GM18511 (cell line): ENCODE measurements around the gene VAMP2.

Source experiments
- ATAC-seq: cut with Tn5 transposase; IDR thresholded peaks from one replicate; pipeline ENCODE4 v1.9.1; 2021; ENCODE audit warnings: mild to moderate bottlenecking, moderate library complexity; ENCODE audit not compliant: unreplicated experiment

The VAMP2 gene

DNA sequence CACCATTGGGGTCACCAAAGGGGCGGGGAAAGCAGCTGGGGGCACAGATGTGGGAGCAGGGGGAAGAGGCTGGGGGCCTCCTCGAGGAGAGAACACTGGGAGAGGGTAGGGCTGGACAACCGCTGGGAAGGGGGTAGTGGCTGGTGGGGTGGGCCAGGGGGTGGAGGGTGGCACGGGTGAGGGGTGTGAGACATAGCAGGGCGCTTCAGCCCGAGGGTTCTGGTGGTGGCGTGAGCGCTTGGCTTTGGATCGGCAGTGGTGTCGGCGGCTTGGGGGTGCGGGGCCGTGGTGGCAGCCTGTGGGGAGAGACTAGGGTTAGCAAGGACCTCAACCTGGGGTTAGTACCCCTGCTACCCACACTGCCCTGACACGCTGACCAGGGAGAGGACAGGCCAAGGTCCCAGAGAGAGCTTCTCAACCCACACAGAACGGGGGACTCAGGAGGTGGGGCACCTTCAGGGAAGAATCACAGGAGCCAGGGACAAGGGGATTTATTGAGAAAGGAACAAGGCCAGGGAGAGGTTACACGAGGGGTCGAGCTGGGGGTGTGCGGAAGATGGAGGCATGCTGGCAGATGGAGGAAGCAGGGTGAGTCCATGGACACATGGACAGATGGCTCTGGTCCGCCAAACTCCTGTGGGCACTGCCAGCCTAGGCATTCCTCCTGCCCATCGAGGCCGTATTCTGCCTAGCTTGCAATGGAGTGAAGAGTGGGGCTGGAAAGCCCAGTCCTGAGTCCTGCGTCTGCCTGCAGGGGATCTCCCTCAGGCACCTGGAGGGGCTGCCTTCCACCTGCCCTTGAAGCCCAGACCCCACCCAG, 19.0 kb downstream of the VAMP2 start:
- ATAC-seq, result no peak

GRCh38 chr17:8142887-8143580, 19.7 kb downstream of the VAMP2 start:
- ATAC-seq, result no peak

- ATAC-seq, result no peak
Measured at GRCh38 chr17:8142158-8142886, 20.4 kb downstream of the VAMP2 start.

DNA sequence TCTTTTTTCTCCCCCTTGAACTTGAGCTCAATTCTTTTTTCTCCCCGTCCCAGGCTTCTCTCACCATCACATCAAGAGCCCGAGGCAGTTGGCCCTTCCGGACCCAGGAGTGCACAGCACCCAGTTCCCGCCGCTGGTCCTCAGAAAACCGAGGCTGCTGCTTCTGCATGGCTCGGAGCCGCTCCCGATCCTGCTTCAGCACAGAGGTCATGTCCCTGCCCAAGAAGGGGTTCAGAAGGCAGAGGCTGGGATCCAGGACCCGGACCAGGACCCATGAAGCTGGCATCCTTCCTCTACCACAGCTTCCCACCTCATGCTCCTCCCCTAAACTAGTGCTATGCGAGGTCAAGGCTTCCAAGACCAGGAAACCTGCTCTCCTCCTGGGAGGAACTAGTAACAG, 21.0 kb downstream of the VAMP2 start:
- ATAC-seq, result no peak

DNA sequence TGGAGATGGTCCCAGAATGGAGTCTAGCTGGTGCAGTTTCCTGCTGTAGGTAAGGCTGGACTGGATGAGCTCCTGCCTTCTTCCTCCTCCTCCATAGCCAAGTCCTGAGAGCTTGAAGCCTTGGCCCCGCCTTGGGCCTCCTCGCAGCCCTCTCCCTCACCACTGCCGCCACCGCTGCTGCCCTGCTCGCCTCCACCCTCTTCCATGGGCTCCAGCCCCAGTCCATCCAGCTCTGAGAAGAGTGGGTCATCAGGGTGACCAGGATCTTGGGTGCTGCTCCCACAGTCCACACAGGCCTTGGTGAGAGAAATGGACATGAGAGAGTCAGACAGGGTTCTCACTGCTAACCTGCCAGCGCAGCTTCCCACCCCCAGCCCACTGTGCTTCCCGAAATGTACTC, 21.7 kb downstream of the VAMP2 start:
- ATAC-seq, result no peak

- ATAC-seq, result no peak
Measured at GRCh38 chr17:8140065-8141029, 22.4 kb downstream of the VAMP2 start.

DNA sequence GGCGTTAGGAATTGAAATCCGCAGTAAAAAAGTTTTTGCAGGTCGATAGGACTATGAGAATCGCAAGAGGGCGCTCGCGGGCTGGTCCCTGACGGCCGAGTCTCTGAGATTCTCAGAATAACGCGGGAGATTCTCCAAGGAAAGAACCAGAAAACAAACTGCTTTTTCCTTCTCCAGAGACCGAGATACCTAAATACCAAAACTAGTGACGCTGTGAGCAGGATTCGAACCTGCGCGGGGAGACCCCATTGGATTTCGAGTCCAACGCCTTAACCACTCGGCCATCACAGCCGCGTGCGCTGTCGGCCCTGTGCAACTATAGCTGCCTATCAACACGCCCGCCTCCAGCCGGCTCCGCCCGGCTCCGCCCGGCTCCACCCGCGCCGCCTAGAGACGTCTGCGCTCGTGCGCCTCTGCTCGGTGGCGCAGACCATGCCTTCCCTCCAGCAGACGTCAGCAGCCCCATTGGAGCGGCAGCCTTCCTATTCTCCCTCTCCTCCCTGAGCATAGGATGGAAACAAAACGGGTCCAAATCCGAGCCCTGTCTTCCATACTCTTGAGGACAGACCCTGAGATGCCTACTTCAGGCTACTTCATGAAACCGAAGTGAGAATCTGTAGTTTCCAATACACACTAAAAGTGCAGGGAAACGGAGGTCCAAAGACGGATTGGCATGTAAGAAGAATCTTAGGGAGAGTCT, 23.9 kb downstream of the VAMP2 start:
- ATAC-seq, result peak; percentile 82

DNA sequence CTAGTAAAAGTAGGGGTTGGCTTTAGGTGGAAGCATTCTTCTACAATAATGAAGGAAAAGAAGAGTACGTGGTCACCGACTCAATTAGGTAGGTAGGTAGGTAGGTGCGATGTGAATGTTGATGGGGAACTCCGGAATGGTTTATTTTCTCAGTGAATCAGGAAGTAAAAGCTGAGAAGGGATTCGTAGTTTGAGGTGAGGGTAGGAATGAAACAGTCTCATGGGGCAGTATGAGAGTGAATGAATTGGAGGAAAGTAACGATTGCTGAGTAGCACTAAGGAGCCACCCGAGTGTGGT, 24.4 kb downstream of the VAMP2 start:
- ATAC-seq, result no peak

DNA sequence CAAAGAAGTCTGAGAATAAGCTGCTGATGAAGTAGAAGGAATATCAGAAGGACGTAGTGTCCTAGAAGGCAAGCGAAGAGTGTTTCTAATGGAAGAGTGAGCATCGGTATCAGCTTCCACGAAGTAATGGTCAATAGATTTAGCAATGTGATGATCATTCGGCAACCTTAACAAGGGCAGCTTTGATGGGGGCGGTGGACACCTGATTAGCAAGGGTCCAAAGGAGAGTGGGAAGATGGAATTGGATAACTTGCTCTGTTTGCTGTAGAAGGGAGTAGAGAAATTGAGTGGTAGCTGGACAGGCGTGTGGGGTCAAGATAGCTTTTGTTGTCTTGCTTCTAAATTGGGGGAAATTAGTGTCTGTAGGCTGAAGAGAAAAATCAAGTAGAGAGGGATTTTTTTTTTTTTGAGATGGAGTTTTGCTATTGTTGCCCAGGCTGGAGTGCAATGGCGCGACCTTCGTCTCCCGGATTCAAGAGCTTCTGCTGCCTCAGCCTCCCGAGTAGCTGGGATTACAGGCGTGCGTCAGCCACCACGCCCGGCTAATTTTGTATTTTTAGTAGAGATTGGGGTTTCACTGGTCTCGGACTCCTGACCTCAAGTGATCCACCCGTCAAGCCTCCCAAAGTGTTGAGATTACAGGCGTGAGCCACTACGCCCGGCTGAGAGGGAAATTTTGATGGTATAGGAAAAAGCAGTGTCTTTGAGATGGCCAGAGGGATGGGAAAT, 24.9 kb downstream of the VAMP2 start:
- no peak for ATAC-seq

GRCh38 chr17:8133941-8134340, 28.8 kb downstream of the VAMP2 start:
- no peak for ATAC-seq

DNA sequence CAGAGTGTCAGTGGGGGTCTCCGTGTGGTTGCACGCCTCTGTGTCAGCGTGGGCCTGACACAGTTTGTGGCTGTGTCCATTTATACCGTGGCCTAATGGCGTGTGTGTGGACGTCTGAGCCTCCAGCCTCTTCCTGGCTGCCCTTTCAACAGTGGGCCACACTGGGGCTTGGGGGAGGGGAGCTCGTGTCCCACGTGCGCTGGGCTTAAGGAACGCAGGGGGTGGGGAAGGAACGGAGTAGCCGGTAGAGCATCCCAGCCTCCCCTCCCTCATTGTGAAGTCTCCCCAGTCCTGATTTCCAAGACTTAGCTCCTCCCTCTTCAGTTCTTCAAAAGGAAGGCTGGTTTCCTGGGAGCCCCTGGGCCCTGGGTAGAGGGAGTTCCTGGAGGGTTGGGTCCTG, 29.3 kb downstream of the VAMP2 start:
- no peak for ATAC-seq

DNA sequence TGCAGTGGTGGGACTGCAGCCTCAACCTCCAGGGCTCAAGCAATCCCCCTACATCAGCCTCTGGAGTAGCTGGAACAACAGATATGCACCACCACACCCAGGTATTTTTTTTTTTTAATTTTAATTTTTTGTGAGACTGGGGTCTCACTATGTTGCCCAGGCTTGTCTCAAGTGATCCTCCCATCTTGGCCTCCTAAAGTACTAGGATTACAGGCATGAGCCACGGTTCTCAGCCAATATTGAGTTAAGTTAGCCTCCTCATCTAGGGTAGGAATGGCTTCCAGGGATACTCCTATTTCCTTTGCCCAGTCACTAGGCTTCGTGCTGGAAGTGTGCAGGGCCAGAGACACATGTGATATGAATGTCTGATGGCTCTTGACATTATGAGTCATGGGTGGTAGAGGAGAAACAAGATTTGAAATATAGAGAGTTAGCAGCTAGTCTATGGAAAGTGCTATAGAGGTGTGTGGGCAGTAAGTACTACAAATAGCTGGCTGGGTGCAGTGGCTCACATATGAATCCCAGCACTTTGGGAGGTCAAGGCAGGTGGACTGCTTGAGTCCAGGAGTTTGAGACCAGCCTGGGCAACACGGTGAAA, 30.8 kb downstream of the VAMP2 start:
- no peak for ATAC-seq

- ATAC-seq, result no peak
Measured at GRCh38 chr17:8128125-8128784, 34.5 kb downstream of the VAMP2 start.

- ATAC-seq, result no peak
Measured at GRCh38 chr17:8126491-8127066, 36.2 kb downstream of the VAMP2 start.

DNA sequence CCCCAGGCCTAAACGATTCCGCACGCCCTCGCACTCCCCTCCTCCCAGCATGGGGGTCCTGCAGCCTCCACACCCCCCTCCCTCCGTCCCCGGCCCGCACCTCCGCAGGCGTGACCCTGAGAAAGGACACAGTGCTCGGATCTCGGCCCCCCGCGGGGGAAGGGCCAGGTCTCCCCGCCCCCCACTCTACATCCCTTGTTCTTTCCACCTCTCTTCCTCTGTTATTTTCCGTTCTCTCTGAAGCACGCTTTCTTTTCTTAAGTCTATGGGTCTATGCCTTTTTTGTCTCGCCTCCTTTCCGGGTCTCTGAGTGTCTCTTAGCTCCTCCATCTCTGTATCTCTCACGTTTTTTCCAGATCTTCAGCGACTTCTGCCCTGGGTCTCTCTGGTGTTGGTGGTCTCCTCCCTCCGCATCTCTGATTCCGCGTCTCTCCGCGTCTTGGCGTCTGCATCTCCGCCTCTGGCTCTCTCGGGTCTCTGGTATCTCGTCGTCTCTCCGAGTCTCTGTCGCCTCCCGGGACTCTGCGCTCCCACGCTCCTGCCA, 36.7 kb downstream of the VAMP2 start:
- ATAC-seq, result no peak

DNA sequence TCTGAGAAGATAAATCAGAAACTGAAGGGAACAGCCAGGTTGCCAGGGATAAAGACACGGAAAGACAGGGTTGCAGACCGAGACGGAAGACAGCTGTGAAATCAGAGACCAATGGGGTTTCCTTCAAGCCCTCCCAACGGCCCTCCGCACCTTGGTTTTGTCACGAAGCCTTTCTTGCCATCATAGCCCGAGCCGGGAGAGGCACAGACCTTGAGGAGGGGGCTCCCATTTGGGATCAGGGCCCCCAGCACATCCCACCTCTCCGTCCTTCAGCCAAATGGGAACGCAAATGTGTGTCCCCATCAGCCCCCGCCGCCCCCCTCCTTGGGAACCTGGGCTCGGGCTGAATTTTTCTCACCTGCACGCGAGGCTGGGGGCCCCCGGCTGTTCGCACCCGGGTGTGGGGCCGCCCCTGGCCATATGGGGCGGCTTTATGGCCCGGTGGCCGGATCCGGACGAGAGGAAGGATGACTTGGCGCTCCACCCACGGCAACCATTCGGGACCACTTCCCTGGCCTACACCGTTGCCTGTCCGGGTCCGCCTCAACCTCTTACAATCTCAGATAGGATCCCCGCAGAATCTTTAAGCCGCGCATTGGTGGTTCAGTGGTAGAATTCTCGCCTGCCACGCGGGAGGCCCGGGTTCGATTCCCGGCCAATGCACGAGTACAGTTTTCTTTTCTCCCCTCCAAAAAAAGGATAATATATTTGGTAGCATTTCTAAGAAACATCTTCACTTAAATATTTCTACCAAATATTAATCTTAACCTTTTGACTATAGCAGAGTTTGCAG, 37.4 kb downstream of the VAMP2 start:
- ATAC-seq, result no peak
